Occipital lobe (tissue), 2 donors: Measurements from ENCODE around the gene FGD2. TPM values are rescaled to one million over a fixed set of nuclear protein-coding genes. Genes with fewer than 3 reads are reported as not detected.
A peak's percentile ranks its signal among the peaks of the same experiment; 100 is the strongest.

ENCODE experiments used
- DNase-seq: peaks from one replicate; lab custom pipeline; 2025; lab: John Stamatoyannopoulos, UW
- total RNA-seq: library from RNA; depleted of rRNA; stranded (reverse); fragments of >200 nt; gene quantifications from one replicate; pipeline ENCODE4 v1.2.3, GENCODE V29; 2014

Gene FGD2
- total RNA-seq, 1 donor from 2014 or later = 2.0 TPM

DNA sequence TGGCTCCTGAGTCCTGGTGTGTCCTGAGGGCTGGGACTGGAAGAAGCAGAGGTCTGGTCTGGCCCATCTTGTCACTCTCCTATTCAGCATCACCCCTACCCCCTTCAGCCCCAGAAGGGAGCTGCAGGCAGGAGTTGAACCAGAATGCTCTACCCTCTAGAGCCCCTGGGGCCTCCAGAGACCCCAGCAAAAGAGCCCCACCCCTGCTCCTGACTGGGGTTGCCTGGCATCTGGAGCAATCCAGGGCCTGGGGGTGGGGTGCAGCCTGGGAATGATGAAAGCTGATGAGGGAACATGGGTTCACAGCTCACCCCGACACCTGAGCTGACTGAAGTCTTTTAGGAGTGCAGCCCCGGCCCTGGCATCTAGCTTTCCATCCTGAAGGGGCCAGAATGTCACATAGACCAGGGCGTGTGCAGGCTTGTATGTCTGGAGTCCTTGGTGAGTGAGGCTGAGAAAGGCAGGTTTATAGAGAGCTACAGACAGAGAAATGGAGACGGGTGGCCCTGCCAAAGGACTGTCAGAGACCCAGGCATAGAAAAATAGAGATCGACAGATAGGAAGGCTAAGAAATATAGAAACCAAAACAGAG is 12.2 kb downstream of the FGD2 start:
- DNase-seq = no peak

DNA sequence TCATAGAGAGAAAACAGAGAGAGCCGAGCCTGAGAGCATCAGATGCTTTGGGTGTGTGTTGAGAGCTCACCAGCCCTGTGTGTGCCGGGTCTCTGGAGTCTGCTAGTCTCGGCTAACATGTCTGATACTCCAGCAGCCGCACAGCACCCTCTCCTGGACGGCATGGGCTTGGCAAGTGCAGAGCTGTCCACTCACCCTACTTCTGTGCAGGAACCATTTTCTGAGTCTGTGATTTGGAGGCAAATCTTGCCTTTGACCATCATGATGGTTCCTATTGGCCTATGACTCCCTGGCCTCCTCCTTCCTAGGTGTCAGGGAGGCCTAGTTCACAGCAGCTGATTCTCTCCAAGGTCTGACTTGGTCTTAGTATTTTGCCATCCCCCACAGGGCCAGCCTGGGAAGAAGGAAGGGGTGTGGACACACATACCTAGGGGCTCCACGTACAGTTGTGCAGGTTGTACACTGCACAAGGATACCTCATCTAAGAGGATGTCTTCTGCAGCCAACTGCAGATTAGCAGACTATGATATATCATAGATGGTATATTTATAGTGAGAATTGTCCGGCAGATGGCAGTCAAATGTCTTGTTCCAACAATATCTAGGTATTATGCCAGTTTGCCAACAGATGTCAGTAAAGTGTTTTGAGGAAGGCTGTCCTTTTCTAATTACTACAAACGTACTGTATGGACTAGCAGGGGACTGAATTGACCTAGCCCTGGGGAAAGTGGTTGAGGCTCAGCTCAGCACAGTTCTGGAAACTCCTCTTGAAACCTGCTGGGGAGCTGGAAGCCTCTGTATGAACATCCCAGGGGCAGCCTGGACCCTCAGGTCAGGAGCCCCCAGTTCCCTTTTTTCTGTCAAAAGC is 13.0 kb downstream of the FGD2 start:
- DNase-seq = peak; percentile 87

DNA sequence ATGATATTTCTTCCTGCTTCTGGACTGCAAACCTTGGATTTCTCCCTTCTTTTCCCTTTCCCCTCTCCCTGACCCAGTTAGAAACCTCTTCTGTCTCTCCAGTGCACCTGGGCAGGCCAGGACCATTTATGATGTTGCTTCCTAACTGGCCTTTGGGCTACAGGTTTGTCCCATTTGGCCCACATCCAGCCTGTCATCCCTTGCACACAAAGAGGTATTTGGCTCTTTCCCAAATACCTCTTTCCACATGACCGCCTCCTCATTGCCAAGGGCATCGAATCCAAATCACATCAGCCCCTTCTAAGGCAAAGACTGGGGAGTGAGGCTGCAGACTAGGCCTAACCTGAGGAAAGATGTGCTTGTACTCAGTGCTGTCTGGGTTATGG is 13.6 kb downstream of the FGD2 start:
- no peak for DNase-seq

DNA sequence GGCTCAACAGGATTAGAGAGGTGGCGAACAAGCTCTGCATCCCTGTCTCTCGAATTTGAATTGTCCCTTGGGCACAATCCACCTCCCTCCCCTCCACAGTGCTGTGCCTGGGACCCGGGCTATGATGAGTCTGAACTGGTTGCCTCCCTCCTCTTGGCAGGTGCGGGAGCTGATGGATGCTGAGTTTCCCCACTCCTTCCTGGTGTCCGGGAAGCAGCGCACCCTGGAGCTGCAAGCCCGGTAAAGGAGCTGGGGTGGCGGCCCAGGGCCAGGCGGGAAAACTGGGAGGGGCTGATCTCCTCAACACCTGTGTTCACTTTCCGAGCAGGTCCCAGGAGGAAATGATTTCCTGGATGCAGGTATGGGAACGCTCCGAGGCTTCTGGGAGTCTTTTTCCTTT is 14.9 kb downstream of the FGD2 start:
- DNase-seq = no peak

DNA sequence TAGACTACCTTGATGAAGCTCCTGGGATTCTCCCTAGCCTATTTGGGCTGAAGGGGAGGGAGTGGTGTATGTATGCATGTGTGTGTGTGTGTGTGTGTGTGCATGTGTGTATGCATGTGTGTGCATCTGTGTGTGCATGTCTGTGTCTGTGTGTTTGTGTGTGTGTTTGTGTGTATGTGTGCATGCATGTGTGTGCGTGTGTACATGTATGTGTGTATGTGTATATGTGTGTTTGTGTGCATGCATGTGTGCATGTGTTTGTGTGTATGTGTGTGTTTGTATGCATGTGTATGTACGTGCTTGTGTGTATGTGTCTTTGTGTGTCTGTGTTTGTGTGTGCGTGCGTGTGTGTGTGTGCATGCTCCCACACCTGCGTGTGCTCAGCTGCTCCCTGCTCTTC is 15.4 kb downstream of the FGD2 start:
- no peak for DNase-seq

DNA sequence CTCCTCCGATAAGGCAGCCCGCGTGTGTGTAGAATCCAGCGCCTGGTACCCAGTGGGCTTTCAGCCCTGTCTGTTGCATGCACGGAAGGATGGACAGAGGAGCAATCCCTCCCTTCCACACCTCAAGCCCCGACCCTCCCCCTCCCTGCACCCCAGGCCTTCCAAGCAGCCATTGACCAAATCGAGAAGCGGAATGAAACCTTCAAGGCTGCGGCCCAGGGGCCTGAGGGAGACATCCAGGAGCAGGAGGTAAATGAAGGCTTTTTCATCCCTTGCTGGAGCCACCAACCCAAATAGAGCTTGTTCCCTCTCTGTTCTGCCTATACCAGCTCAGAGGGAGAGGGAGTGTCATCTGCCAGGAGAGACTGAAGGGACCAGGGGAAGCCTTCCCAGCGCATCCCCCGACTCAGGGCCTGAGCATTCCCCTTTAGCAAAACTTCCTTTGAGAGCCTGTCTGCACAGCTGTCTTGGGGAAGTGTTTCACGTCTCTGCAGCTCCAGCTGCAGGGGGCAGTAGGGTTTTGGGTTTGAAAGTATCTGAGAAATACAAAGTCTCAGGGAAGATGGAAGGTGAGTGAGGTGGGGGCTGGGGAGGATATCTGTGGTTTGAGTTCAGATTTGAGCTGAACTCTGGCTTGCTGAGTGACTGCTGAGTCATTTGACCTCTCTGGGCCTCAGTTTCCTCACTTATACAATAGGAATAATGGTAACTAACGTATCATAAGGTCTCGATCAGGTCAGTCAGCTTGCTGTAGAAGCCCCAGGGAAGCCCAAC is 16.1 kb downstream of the FGD2 start:
- DNase-seq = no peak

- no peak for DNase-seq
Measured at GRCh38 chr6:37022135-37022863, 16.8 kb downstream of the FGD2 start.

DNA sequence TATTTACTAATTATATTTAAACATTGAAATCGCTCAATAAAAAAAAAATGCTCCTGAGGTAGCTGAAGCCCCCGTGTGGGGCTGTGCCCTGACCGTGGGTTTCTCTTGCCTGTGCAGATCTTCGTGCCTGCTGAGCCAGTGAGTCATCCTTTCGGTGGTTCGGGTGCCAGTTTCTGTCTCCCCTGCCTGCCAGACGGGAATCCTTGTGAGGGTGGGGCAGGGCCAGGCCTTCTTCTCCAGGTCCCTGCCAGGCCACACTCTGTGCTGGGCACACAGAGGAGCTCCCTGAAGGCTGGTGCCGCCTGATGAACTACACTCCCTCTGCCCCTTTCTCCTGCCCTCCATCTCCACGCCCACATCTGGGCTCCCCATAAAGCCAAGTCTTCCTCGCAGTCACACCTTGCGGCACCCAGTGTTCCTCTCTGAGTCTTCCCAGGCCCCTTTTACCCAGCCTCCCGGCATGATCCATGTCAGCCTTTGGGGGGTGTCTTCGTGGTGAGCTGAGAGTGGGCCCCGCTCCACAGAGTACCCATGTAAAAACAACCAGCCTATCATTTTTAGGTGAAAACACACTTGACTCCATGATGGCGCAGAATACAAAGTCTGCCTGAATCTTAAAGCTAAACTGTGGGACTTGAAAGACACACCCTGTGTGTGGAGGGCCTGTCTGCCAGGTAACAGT is 19.3 kb downstream of the FGD2 start:
- DNase-seq = no peak

- DNase-seq = no peak
Measured at GRCh38 chr6:37025621-37026466, 20.4 kb downstream of the FGD2 start.

DNA sequence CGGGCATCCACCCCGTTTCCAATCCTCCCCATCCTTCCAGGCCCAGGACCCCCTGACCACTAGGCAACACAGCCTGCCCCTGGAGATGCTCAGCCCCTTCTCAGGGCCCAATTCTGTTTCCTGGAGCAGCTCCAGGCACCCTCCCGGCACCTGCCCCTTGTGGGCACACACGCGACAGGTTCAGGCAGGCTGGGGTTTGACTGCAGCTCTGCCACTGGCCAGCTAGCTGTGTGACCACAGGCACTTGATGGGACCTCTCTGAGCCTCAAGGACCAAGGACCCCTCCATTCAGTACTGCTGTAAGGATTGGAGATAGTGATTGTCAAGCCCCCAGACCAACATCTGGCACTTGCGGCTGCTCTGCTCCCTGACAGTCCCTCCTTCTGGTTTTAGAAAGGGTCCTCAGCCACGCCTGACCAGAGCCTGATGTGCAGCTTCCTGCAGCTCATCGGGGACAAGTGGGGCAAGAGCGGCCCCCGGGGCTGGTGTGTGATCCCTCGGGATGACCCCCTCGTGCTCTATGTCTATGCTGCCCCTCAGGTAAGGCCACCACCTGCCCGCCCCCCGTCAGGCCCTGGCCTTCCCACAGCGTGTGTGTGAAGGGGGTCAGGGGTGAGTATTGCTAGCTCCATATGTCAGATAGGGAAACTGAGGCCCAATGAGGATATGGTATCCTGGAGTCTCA is 21.7 kb downstream of the FGD2 start:
- no peak for DNase-seq

GRCh38 chr6:37027811-37028469 is 22.5 kb downstream of the FGD2 start:
- no peak for DNase-seq

DNA sequence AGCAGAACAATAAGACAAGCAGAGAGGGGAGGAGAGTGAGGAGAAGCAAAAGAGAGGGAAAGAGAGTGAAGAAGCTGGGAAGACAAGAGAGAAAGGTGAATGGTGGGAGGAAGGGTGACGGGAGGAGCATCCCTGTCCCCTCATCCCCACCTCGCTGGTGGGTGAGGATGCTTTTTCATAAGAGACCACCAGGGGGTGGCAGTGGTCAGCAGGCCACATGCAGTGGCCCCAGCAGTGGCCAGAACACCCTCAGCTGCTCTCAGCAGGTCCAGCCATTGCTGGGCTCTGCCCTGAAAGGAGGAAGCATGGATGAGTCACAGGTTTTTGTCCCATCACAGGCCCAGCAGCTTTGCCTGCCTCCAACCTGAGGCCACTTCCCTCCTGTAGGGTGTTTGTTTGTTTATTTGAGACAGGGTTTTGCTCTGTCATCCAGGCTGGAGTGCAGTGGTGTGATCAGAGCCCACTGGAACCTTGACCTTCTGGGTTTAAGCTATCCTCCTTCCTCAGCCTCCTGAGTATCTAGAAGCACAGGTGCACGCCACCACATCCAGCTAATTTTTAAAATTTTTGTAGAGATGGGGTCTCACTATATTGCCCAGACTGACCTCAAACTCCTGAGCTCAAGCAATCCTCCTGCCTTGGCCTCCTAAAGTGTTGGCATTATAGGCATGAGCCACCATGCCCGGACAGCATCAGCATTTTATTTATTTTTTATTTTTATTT is 24.0 kb downstream of the FGD2 start:
- no peak for DNase-seq

DNA sequence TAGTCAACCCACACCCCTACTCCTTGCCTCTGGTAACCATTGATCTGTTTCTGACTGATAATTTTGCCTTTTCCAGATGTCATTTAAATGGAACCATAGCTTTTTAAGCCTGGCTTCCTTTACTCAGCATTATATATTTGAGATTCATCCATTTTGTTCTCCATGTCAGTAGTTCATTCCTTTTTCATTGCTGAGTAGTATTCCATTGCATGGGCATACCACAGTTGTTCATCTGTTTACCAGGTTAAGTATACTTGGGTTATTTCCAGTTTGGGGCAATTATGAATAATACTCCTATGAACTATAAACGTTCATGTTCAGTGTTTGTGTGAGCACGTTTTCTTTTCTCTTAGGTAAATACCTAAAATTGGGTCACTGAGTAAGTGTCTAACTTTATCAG is 25.1 kb downstream of the FGD2 start:
- DNase-seq = no peak

- DNase-seq = no peak
Measured at GRCh38 chr6:37032239-37032638, 26.8 kb downstream of the FGD2 start.

DNA sequence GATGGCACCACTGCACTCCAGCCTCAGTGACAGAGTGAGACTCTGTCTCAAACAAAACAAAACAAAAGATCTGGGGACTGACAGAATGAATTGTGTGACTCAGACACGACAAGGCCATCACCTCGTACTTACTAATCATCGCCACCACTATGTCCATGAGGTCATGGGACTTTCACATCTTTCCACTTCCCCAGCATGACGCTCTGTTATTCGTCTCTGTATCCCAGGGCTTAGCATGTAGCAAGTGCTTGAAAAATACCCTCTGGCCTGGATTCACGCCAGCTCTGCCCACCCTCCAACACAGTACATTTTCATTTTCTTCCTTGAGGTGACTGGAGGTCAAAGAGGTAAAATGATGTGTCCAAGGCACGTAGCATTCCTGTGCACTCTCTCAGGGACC is 27.8 kb downstream of the FGD2 start:
- no peak for DNase-seq

GRCh38 chr6:37033819-37034795 is 28.7 kb downstream of the FGD2 start:
- DNase-seq = no peak

GRCh38 chr6:37036146-37036545 is 30.7 kb downstream of the FGD2 start:
- no peak for DNase-seq
